ENCODE data around the gene RPS15.

GRCh38 chr19:1438933-1439354 lies 748 bp downstream of the RPS15 start:
- TF ChIP-seq CTCF (optimal IDR thresholded peaks at IDR 0.05 in 1 of 3, IDR thresholded peaks at IDR 0.05 in 1 of 3, conservative IDR thresholded peaks at IDR 0.05 in 1 of 3; ENCODE audit: extremely low read depth in 1 of 3, insufficient read depth in 2 of 3, low read length in 3 of 3), result no peak
- no peak for TF ChIP-seq EZH2 (IDR thresholded peaks at IDR 0.05; ENCODE audit: low read length)

Measured in keratinocyte (primary cell).